GM19455 (cell line): ENCODE data around the gene THG1L.
"Not testable (repeated sequence)": the region's sequence is repeated elsewhere in the genome, so short reads cannot be mapped to it uniquely, and the experiment has no call there.

ENCODE experiments used
- ATAC-seq: cut with Tn5 transposase; IDR thresholded peaks from one replicate; pipeline ENCODE4 v1.9.1; 2021; ENCODE audit not compliant: unreplicated experiment

Gene THG1L

GRCh38 chr5:157726607-157727006, 4.6 kb upstream of the THG1L start:
- ATAC-seq, result not testable (repeated sequence)

- ATAC-seq, result not testable (repeated sequence)
Measured at GRCh38 chr5:157727858-157728257, 3.4 kb upstream of the THG1L start.

- peak; percentile 67 for ATAC-seq
Measured at GRCh38 chr5:157729858-157730257, 1.4 kb upstream of the THG1L start.

GRCh38 chr5:157730900-157731271, 334 bp upstream of the THG1L start:
- ATAC-seq, result no peak

- ATAC-seq, result no peak
Measured at GRCh38 chr5:157732130-157732514, 902 bp downstream of the THG1L start.

DNA sequence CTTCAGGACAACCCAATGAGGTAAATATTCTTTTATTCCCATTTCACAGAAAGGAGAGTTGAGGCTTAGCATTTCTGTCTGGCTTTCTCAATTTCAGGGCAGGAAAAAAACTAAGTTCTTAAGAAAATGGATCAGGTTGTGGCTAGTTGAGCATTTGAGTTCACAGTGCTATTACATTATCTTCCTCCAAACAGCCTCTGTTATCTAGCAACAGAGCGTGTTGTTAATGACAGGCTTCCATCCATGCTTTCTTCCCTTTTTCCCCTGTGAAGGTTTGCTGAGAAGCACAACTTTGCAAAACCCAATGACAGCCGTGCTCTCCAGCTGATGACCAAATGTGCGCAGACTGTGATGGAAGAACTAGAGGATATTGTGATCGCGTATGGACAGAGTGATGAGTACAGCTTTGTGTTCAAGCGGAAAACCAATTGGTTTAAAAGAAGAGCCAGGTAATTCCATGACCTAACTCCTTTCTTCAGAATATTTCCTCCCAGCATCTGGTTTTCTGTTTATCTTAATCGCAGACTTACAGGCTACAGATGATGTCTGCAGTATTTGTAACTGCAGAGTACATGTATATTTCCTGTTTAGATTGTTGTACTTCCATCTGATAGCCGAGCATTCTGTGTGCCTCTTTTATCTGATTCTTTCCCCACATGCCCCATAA, 1.5 kb downstream of the THG1L start:
- no peak for ATAC-seq

- no peak for ATAC-seq
Measured at GRCh38 chr5:157734436-157734835, 3.2 kb downstream of the THG1L start.

- ATAC-seq, result no peak
Measured at GRCh38 chr5:157735991-157736390, 4.8 kb downstream of the THG1L start.

GRCh38 chr5:157739388-157740228, 8.4 kb downstream of the THG1L start:
- no peak for ATAC-seq

- no peak for ATAC-seq
Measured at GRCh38 chr5:157740229-157740610, 9.0 kb downstream of the THG1L start.

- no peak for ATAC-seq
Measured at GRCh38 chr5:157741131-157741530, 9.9 kb downstream of the THG1L start.

DNA sequence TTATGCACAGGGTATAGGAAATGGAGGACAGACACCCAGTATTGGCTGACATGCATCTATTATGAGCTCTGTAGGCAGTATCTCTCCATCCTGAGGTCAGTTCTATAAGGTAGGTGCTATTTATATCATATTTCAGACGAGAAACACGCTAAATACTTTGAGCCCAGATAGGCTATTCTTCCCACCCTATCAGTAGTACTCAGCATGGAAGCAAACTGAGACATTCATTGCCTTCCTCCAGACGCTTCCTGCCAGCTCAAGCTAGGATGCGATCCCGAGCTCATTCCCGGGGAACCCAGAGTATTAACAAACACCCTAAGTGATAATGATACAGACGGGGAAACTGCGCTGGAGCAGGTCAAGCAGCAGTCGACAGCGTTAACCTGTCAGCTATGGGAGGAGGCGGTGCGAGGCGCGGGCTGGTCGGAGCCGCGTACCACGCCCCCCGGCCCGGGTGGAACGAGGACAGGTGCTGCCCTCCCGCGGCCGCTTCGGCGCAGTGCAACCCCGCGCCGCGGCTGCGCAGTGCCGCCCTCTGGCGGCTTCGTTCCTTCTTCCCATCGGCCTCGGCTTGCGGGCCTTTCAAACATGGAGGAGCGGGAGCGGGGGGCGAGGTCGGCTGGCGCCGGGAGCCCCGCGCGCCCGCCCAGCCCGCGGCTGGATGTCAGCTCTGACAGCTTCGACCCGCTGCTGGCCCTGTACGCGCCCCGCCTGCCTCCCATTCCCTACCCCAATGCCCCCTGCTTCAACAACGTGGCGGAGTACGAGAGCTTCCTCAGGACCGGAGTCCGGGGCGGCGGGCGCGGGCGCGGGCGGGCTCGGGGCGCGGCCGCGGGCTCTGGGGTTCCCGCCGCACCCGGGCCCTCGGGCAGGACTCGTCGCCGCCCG, 12.2 kb downstream of the THG1L start, which contains the start of gene LSM11:
LSM11 (plus strand) TSS at position 550 of the 888 bp plus-strand sequence; CDS start at position 589, 39 bp downstream.
- peak; percentile 94 for ATAC-seq

DNA sequence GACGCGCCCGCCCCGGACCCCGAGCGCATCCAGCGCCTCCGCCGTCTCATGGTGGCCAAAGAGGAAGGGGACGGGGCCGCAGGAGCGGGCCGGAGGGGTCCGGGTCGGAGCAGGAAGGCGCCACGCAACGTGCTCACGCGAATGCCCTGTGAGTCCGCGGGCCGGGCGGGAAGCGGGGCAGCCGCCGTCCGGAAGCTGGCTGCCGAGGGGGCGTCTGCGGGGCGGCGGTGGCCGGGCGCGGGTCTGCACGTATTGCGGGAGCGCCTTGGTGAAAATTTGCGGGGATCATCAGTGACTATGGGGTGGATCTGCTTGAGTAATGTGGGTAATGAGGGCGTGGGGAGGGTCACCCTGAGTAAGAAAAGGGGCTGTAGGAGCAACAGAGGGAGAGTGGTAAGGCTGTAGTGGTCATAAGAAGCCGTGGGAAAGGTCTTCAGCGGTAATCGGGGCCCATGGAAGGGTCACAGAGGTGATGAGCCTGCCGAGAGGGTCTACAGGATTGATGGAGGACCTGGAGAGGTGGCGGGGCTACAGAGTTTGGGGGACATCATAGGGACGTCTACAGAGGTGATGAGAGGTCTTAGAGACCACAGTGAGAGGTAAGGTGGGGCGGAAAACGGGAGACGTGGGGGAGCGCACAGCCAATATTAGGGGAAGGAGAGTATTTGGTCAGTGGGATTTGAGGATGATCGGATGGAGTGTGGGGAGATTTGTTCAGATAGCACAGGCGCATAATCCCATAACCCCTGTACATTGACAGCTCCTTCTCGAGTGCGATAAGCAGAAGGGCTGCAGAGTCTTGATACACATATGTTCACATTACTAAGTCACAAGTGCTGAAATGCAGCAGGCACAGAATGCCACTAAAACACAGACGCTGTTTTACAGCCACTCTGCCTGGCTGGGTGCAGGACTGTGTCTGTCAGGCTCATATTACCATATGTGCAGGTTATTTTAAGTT, 13.1 kb downstream of the THG1L start:
- ATAC-seq, result no peak

DNA sequence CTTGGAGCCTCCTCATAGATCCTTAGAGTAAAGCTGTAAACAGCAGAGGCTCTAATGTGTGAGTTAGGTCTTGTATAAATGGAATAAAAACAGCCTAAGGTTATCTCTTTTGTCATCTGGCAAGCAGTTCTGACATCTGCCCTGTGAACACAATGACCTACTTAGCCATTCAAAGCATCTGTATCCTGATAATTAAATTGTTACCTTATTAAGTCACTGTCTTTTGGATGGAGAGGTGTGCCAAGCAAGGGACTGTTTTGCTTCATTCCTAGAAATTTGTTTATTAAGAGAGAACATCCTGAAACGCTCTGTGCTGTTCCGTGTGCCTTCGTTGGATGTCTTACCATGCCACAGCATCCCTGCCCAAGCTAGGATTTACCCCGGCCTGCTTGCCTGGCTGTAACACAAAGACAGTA, 13.8 kb downstream of the THG1L start:
- ATAC-seq, result no peak

- ATAC-seq, result no peak
Measured at GRCh38 chr5:157747173-157747740, 16.0 kb downstream of the THG1L start.

DNA sequence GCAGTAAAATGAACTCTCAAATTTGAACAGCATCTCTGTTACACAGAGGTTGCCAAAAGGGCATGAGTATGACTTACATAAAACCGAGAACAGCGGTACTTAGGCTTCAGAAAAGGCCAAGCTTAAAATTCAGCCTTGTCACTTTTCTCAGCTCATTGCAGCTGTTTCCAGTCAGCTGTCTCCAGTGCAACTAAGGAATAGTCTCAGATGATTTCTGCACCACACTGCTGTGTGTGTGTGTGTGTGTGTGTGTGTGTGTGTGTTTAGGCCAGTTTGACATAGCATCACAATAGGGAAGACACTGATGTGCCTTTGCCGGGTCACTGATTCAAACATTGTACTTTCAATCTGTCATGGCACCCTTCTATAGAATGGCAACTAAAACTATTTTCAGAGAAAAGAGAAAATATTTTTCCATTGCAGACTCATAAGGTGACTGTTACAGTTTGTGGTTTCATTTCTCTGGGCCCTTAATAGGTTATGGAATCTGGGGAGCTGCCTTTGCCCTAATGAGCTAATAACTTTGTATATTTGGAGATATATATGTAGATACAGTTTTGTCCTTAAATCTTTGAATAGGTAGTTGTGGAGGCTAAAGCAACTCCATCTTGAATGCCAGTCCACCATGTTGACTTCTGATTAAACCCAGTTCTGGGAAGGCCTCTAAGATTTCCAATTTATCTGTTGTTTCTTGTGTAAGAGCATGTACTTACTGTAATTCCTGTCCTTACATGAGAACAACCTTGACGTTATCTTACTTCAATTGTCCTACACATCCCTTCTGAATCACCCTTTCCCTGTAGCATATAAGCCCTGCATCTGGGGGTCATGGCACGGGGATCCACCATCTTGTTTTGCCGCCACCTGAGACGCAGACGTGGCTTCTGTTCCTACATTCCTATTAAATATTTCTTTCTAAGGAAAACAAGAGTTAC, 16.8 kb downstream of the THG1L start:
- ATAC-seq, result no peak

- ATAC-seq, result no peak
Measured at GRCh38 chr5:157748760-157749461, 17.7 kb downstream of the THG1L start.

DNA sequence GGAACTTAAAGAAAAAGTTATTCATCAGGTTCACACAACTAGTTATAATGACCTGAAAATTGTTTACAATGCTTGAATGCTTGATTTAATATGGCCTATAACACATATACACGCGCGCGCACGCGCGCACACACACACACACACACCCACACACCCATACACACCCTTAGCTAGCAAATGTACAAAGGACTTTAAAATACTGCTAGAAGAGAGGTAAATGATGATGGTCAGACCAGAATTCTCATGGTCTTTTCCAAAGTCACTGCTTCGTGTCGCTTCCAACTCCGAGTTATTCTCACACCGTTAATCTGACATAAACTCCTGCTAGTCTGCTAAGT, 18.2 kb downstream of the THG1L start:
- ATAC-seq, result no peak
